ENCODE results near the gene SMYD2. TPM values are rescaled to one million over a fixed set of nuclear protein-coding genes. Genes with fewer than 3 reads are reported as not detected.

The SMYD2 gene
- total RNA-seq = 10 to 100 TPM; 22.7 to 45.1 (median 26.5) TPM

- no peak for DNase-seq (ENCODE audit: low spot score)
- no peak for TF ChIP-seq CTCF (IDR thresholded peaks at IDR 0.05)
- peak; percentile 86 for ATAC-seq (ENCODE audit: low FRiP score)
These were observed at the start of gene SMYD2 for GRCh38 chr1:214281021-214281719. Gene SMYD2, plus strand, starts transcription at chr1:214281159. Its CDS starts 96 bp downstream, at chr1:214281255.

GRCh38 chr1:214233856-214234634 lies 46.9 kb upstream of the SMYD2 start:
- no peak for DNase-seq (ENCODE audit: low spot score)
- no peak for ATAC-seq (ENCODE audit: low FRiP score)
- TF ChIP-seq CTCF (IDR thresholded peaks at IDR 0.05) = no peak

GRCh38 chr1:214234635-214235025 lies 46.3 kb upstream of the SMYD2 start:
- DNase-seq (ENCODE audit: low spot score) = no peak
- no peak for ATAC-seq (ENCODE audit: low FRiP score)
- TF ChIP-seq CTCF (IDR thresholded peaks at IDR 0.05) = no peak

- ATAC-seq (ENCODE audit: low FRiP score) (no peak), DNase-seq (ENCODE audit: low spot score) (no peak)
- no peak for TF ChIP-seq CTCF (IDR thresholded peaks at IDR 0.05)
These were observed 44.5 kb upstream of the SMYD2 start for GRCh38 chr1:214236477-214236876.

- DNase-seq (ENCODE audit: low spot score) (no peak), ATAC-seq (ENCODE audit: low FRiP score) (no peak)
- TF ChIP-seq CTCF (IDR thresholded peaks at IDR 0.05) = no peak
These were observed 39.9 kb upstream of the SMYD2 start for GRCh38 chr1:214241060-214241459.

- ATAC-seq (ENCODE audit: low FRiP score) = no peak
- DNase-seq (ENCODE audit: low spot score) = no peak
- TF ChIP-seq CTCF (IDR thresholded peaks at IDR 0.05) = no peak
These were observed 36.7 kb upstream of the SMYD2 start for GRCh38 chr1:214244252-214244651.

Data from omental fat pad (tissue), 4 donors.